Suprapubic skin (tissue), 4 donors: ENCODE data around the gene IL13RA1. TPM values are rescaled to one million over a fixed set of nuclear protein-coding genes. Genes with fewer than 3 reads are reported as not detected.

Experiments used
- DNase-seq, 2 donors: peaks; one replicate each; pipeline ENCODE4 v3.0.0-alpha.2; 2019; ENCODE audit warnings: low spot score in 2 of 2
- H3K27ac ChIP-seq: fragments of 200-600 bp; sonication (generic); one replicate; pipeline ENCODE4 v1.5.1; 2019
- H3K27me3 ChIP-seq: fragments of 200-600 bp; sonication (generic); one replicate; pipeline ENCODE4 v1.5.1; 2019
- H3K36me3 ChIP-seq: fragments of 200-600 bp; sonication (generic); one replicate; pipeline ENCODE4 v1.5.1; 2019
- H3K4me1 ChIP-seq: fragments of 200-600 bp; sonication (generic); one replicate; pipeline ENCODE4 v1.5.1; 2019
- H3K4me3 ChIP-seq: fragments of 200-600 bp; sonication (generic); one replicate; pipeline ENCODE4 v1.5.1; 2019; ENCODE audit warnings: mild to moderate bottlenecking
- H3K9me3 ChIP-seq: fragments of 200-600 bp; sonication (generic); one replicate; pipeline ENCODE4 v1.5.1; 2019
- CTCF ChIP-seq, 2 donors: fragments of 200-600 bp in 1 of 2; fragments of 450-650 bp in 1 of 2; sonication (generic) in 1 of 2; IDR thresholded peaks; one replicate each; pipeline ENCODE4 v1.5.1; 2016 to 2019; ENCODE audit warnings: antibody characterized with exemption in 2 of 2, mild to moderate bottlenecking in 1 of 2, moderate library complexity in 1 of 2
- EP300 ChIP-seq: sonication (generic); formaldehyde crosslinking; IDR thresholded peaks from one replicate; pipeline ENCODE4 v1.6.1; 2017; ENCODE audit warnings: antibody characterized with exemption
- POLR2A ChIP-seq, 2 donors: fragments of 450-650 bp; IDR thresholded peaks; one replicate each; pipeline ENCODE4 v1.6.1; 2017; ENCODE audit warnings: antibody characterized with exemption in 2 of 2, mild to moderate bottlenecking in 2 of 2, moderate library complexity in 2 of 2
- POLR2AphosphoS5 ChIP-seq, 3 donors: sonication (generic); formaldehyde crosslinking; IDR thresholded peaks; one replicate each; pipeline ENCODE4 v1.6.1; 2017; ENCODE audit warnings: antibody characterized with exemption in 3 of 3
- WGBS: methylation state at CpG from one replicate; pipeline ENCODE4 v1.1.5; 2018; 5-methylcytosine and 5-hydroxymethylcytosine counted together
- total RNA-seq, 4 donors: library from RNA; depleted of rRNA; stranded (reverse); fragments of >200 nt; gene quantifications; one replicate each; pipeline ENCODE4 v1.1.0, GENCODE V29; 2016

IL13RA1 gene
- total RNA-seq, 4 donors from 2014 or later, result 20.7 to 26.2 (median 24.8) TPM

GRCh38 chrX:118772051-118772450 lies 44.6 kb downstream of the IL13RA1 start:
- 77% methylated on average over 4 of the region's 4 CpGs for WGBS
- no peaks in the 10 kb centered on the region for H3K27me3 ChIP-seq
- H3K4me1 ChIP-seq, result no peaks in the 10 kb centered on the region
- TF ChIP-seq EP300 (no peak), CTCF (IDR thresholded peaks at IDR 0.05) (no peak), POLR2A (IDR thresholded peaks at IDR 0.05) (no peak), POLR2AphosphoS5 (IDR thresholded peaks at IDR 0.05) (no peak)
- H3K27ac ChIP-seq, result no peak overlapping the region
- H3K36me3 ChIP-seq, result peaks cover 6% of the 10 kb centered on the region
- H3K9me3 ChIP-seq, result no peaks in the 10 kb centered on the region
- H3K4me3 ChIP-seq, result no peak overlapping the region
- no peak for DNase-seq

- H3K27ac ChIP-seq, result no peak overlapping the region
- H3K4me3 ChIP-seq, result no peak overlapping the region
- peaks cover 6% of the 10 kb centered on the region for H3K36me3 ChIP-seq
- H3K9me3 ChIP-seq, result no peaks in the 10 kb centered on the region
- no peak for TF ChIP-seq EP300
- TF ChIP-seq POLR2AphosphoS5 (IDR thresholded peaks at IDR 0.05), result no peak
- TF ChIP-seq CTCF (IDR thresholded peaks at IDR 0.05), result no peak
- no peak for TF ChIP-seq POLR2A (IDR thresholded peaks at IDR 0.05)
- 65% methylated on average over 5 of the region's 5 CpGs for WGBS
- no peaks in the 10 kb centered on the region for H3K27me3 ChIP-seq
- H3K4me1 ChIP-seq, result no peaks in the 10 kb centered on the region
- no peak for DNase-seq
Observed at GRCh38 chrX:118773782-118774181, 46.4 kb downstream of the IL13RA1 start.

- no peak for DNase-seq
- H3K27ac ChIP-seq, result no peak overlapping the region
- H3K4me3 ChIP-seq, result no peak overlapping the region
- H3K4me1 ChIP-seq, result no peaks in the 10 kb centered on the region
- TF ChIP-seq POLR2AphosphoS5 (IDR thresholded peaks at IDR 0.05) (no peak), CTCF (IDR thresholded peaks at IDR 0.05) (no peak), EP300 (no peak), POLR2A (IDR thresholded peaks at IDR 0.05) (no peak)
- 79% methylated on average over 2 of the region's 2 CpGs for WGBS
- no peaks in the 10 kb centered on the region for H3K9me3 ChIP-seq
- no peaks in the 10 kb centered on the region for H3K36me3 ChIP-seq
- no peaks in the 10 kb centered on the region for H3K27me3 ChIP-seq
Observed at GRCh38 chrX:118779581-118779980, 52.2 kb downstream of the IL13RA1 start.

GRCh38 chrX:118780509-118780908 lies 53.1 kb downstream of the IL13RA1 start:
- Histone ChIP-seq H3K9me3 (no peaks in the 10 kb centered on the region), H3K27ac (no peak overlapping the region), H3K27me3 (no peaks in the 10 kb centered on the region), H3K36me3 (no peaks in the 10 kb centered on the region), H3K4me3 (no peak overlapping the region), H3K4me1 (no peaks in the 10 kb centered on the region)
- 30% methylated on average over 2 of the region's 2 CpGs for WGBS
- DNase-seq, result no peak
- TF ChIP-seq CTCF (IDR thresholded peaks at IDR 0.05) (no peak), POLR2A (IDR thresholded peaks at IDR 0.05) (no peak), POLR2AphosphoS5 (IDR thresholded peaks at IDR 0.05) (no peak), EP300 (no peak)

GRCh38 chrX:118780911-118781310 lies 53.5 kb downstream of the IL13RA1 start:
- no peaks in the 10 kb centered on the region for H3K36me3 ChIP-seq
- H3K27me3 ChIP-seq, result no peaks in the 10 kb centered on the region
- 3% methylated on average over 1 of the region's 1 CpG for WGBS
- H3K27ac ChIP-seq, result no peak overlapping the region
- no peak for DNase-seq
- no peak for TF ChIP-seq POLR2A (IDR thresholded peaks at IDR 0.05)
- no peak for TF ChIP-seq CTCF (IDR thresholded peaks at IDR 0.05)
- TF ChIP-seq POLR2AphosphoS5 (IDR thresholded peaks at IDR 0.05), result no peak
- TF ChIP-seq EP300, result no peak
- no peaks in the 10 kb centered on the region for H3K9me3 ChIP-seq
- H3K4me1 ChIP-seq, result no peaks in the 10 kb centered on the region
- H3K4me3 ChIP-seq, result no peak overlapping the region
